Panc1 (cell line): Measurements from ENCODE around the gene IP6K1. TPM values are rescaled to one million over a fixed set of nuclear protein-coding genes. Genes with fewer than 3 reads are reported as not detected.

Experiments
- ATAC-seq: fragments of 200-7000 bp; cut with Tn5 transposase; 2 replicates; pipeline ENCODE4 v1.9.1; 2020; ENCODE audit warnings: mild to moderate bottlenecking, moderate library complexity
- BruUV-seq: library from RNA; stranded (reverse); fragments of 400-500 nt; replicated peaks from 2 replicates; lab custom pipeline; 2021; lab: Mats Ljungman, UMichigan
- CTCF ChIA-PET: fragments of 300-600 bp; sonication (Branson Sonifier 250); formaldehyde crosslinking; loops from one replicate; lab custom pipeline; 2022; ENCODE audit warnings: antibody characterized with exemption; lab: Charles Lee
- POLR2A ChIA-PET: fragments of 300-600 bp; sonication (Branson Sonifier 250); formaldehyde crosslinking; loops from one replicate; lab custom pipeline; 2022; ENCODE audit warnings: antibody characterized with exemption; lab: Charles Lee
- DNase-seq: peaks from one replicate; pipeline ENCODE4 v3.0.0-alpha.2; 2010; ENCODE audit warnings: low read depth, low spot score
- H3K27ac ChIP-seq: 2 replicates; pipeline ENCODE4 v1.5.1; 2011; ENCODE audit warnings: mild to moderate bottlenecking, low read length, inconsistent platforms
- H3K27me3 ChIP-seq: fragments of 200-500 bp; sonication (Bioruptor generic); 2 replicates; pipeline ENCODE4 v1.6.0; 2014; ENCODE audit warnings: low read length, inconsistent platforms; ENCODE audit not compliant: control insufficient read depth, insufficient read depth
- H3K36me3 ChIP-seq: fragments of 200-500 bp; sonication (Bioruptor generic); 2 replicates; pipeline ENCODE4 v1.5.1; 2014; ENCODE audit warnings: inconsistent platforms, mild to moderate bottlenecking, low read length, moderate library complexity; ENCODE audit not compliant: control insufficient read depth, insufficient read depth
- H3K4me1 ChIP-seq: 2 replicates; pipeline ENCODE4 v1.5.1; 2011; ENCODE audit warnings: inconsistent platforms, mild to moderate bottlenecking, low read length, moderate library complexity; ENCODE audit not compliant: control insufficient read depth, insufficient read depth
- H3K4me3 ChIP-seq, 2 experiments: 2 replicates each; pipeline ENCODE4 v1.5.1; 2011 to 2012; ENCODE audit warnings: low read depth in 2 of 2, low read length in 2 of 2, mild to moderate bottlenecking in 2 of 2, inconsistent platforms in 1 of 2, moderate library complexity in 1 of 2
- H3K9me3 ChIP-seq: fragments of 200-500 bp; sonication (Bioruptor generic); 2 replicates; pipeline ENCODE4 v1.5.1; 2014; ENCODE audit warnings: low read depth, mild to moderate bottlenecking, inconsistent platforms, low read length, moderate library complexity; ENCODE audit not compliant: control insufficient read depth, insufficient read depth
- CTCF ChIP-seq: fragments of 450-650 bp; IDR thresholded peaks from 2 replicates; pipeline ENCODE4 v1.5.1; 2017; ENCODE audit warnings: mild to moderate bottlenecking
- POLR2AphosphoS5 ChIP-seq: IDR thresholded peaks from 2 replicates; pipeline ENCODE4 v1.6.1; 2012; ENCODE audit warnings: mild to moderate bottlenecking, low read depth, low read length, moderate library complexity
- REST ChIP-seq, 2 experiments: IDR thresholded peaks; 2 replicates each; pipeline ENCODE4 v1.6.1; 2011 to 2012; ENCODE audit warnings: low read depth in 2 of 2, control low read depth in 1 of 2, low read length in 1 of 2, mild to moderate bottlenecking in 1 of 2, moderate library complexity in 1 of 2; ENCODE audit not compliant: insufficient read depth in 1 of 2
- SIN3A ChIP-seq: IDR thresholded peaks from 2 replicates; pipeline ENCODE4 v1.6.1; 2012; ENCODE audit warnings: low read depth, mild to moderate bottlenecking, low read length, moderate library complexity, borderline replicate concordance; ENCODE audit not compliant: insufficient read depth
- TCF7L2 ChIP-seq: IDR thresholded peaks from 2 replicates; pipeline ENCODE4 v1.6.1; 2011; ENCODE audit warnings: mild to moderate bottlenecking, low read depth, low read length, inconsistent platforms
- in situ Hi-C: cut with HindIII; loops from 2 replicates; pipeline ENCODE4 v1.10.0; 2016; ENCODE audit warnings: low sequenced_read_pairs, low pct_unique_long_range_greater_than_20kb
- intact Hi-C: fragments of 100-400 bp; cut with micrococcal nuclease; formaldehyde crosslinking; loops from one replicate; pipeline ENCODE4 v1.10.0; 2022; ENCODE audit not compliant: unreplicated experiment
- total RNA-seq: library from RNA; stranded (reverse); gene quantifications from one replicate; pipeline ENCODE4 v1.2.1, GENCODE V29; 2021; ENCODE audit not compliant: unreplicated experiment

Gene IP6K1
- total RNA-seq, 1 experiment from 2014 or later, result 39.8 TPM

- ATAC-seq, result no peak
- Histone ChIP-seq H3K27me3 (no peaks in the 10 kb centered on the region), H3K27ac (no peak overlapping the region), H3K4me3 (no peak overlapping the region), H3K9me3 (no peaks in the 10 kb centered on the region), H3K4me1 (peaks cover 2% of the 10 kb centered on the region), H3K36me3 (no peaks in the 10 kb centered on the region)
- ChIA-PET POLR2A (no interaction called here), CTCF (no interaction called here)
- intact Hi-C loops (no loop called here), in situ Hi-C loops (no loop called here)
- DNase-seq, result no peak
- no TSS peak for BruUV-seq
- TF ChIP-seq CTCF (no peak), REST (IDR thresholded peaks at IDR 0.05; ENCODE audit: insufficient read depth in 1 of 2, low read depth in 2 of 2, low read length in 1 of 2) (no peak), TCF7L2 (no peak), SIN3A (no peak)
Measured at GRCh38 chr3:49717211-49717958, 69.0 kb downstream of the IP6K1 start.

- no peak for TF ChIP-seq SIN3A
- TF ChIP-seq POLR2AphosphoS5, result no peak
- no peak for TF ChIP-seq REST (IDR thresholded peaks at IDR 0.05; ENCODE audit: insufficient read depth in 1 of 2, low read depth in 2 of 2, low read length in 1 of 2)
- no peak for TF ChIP-seq CTCF
- no peak for TF ChIP-seq TCF7L2
- no TSS peak for BruUV-seq
- Histone ChIP-seq H3K36me3 (no peaks in the 10 kb centered on the region), H3K27me3 (no peaks in the 10 kb centered on the region), H3K27ac (no peak overlapping the region), H3K4me1 (no peaks in the 10 kb centered on the region), H3K4me3 (no peak overlapping the region), H3K9me3 (no peaks in the 10 kb centered on the region)
- no peak for DNase-seq
- in situ Hi-C loops, result no loop called here
- intact Hi-C loops, result no loop called here
- ATAC-seq, result no peak
- ChIA-PET POLR2A (no interaction called here), CTCF (no interaction called here)
Measured at GRCh38 chr3:49716691-49717210, 69.6 kb downstream of the IP6K1 start.
